Measurements from ENCODE around the gene ATG4C. TPM values are rescaled to one million over a fixed set of nuclear protein-coding genes. Genes with fewer than 3 reads are reported as not detected.
"Not testable (repeated sequence)": the region's sequence is repeated elsewhere in the genome, so short reads cannot be mapped to it uniquely, and the experiment has no call there.

Gene ATG4C
- total RNA-seq, 4 donors from 2014 or later, result 2.3 to 4.8 (median 4.4) TPM

DNA sequence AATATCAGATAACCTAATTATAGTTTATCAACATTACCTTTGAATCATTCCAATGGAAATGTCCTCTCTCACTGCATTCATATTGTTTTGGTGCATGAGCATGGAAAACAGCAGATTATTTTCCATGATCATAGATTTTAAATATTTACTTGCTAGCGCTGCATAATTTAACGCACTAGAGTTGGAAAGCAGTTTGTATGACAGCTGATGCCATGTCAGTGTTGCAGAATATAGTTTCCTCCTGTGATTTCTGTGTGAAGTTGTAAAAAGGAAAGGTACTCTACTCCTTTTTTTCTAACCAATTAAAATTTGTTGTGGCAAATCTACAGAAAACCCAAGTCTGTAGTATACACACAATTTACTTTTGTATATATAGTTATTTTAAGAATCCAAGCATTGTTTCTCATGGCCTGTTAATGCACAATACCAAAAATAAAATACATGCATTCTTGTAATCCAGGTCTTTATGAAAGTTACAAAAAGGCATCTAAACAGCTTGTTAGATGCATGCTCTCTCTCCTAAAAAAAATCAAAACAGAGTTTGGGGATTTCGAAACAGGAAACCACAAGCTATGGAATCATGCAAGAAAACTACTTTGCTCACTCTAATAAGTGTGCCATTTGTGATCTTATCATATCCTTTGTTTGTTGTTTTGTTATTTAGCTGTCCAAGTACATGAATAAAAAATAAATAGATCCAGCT lies 1.9 kb upstream of the ATG4C start:
- intact Hi-C loops (cut with DNase I; ENCODE audit: low total_unique reads), result no loop called here
- WGBS, 2 donors, result 53 to 59% methylated on average over 3 of the region's 3 CpGs
- TF ChIP-seq POLR2A (IDR thresholded peaks at IDR 0.05) (no peak), CTCF (IDR thresholded peaks at IDR 0.05) (no peak)
- no peak for DNase-seq (ENCODE audit: low spot score in 2 of 2)
- no peak overlapping the region for H3K4me3 ChIP-seq (ENCODE audit: low read depth, poor library complexity, severe bottlenecking)

DNA sequence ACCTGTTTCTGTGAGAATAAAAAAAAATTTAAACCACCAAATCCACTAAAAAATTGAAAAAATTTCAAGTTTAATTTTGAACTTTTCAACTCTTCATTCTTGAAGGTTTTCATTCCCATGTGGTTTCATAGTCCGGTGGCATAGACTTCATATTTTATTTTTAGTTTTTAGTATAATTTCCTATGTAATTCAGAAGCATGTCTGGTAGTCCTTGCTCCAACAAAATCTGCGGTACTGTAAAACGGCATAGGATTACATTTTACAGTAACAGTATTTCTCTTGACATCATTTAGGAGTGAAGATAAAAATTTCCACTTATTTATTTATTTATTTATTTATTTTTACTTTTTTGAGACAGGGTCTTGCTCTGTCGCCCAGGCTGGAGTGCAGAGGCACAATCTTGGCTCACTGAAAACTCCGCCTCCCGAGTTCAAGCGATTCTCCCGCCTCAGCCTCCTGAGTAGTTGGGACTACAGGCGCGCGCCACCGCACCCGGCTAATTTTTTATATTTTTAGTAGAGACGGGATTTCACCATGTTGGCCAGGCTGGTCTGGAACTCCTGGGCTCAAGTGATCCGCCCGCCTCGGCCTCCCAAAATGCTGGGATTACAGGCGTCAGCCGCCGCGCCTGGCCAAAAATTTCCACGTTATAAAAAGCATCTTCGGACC lies 1.3 kb upstream of the ATG4C start:
- DNase-seq (ENCODE audit: low spot score in 2 of 2); H3K4me3 ChIP-seq (ENCODE audit: low read depth, poor library complexity, severe bottlenecking); intact Hi-C loops (cut with DNase I; ENCODE audit: low total_unique reads): not testable (repeated sequence)
- 89 to 92% methylated on average over 23 of the region's 23 CpGs for WGBS, 2 donors

DNA sequence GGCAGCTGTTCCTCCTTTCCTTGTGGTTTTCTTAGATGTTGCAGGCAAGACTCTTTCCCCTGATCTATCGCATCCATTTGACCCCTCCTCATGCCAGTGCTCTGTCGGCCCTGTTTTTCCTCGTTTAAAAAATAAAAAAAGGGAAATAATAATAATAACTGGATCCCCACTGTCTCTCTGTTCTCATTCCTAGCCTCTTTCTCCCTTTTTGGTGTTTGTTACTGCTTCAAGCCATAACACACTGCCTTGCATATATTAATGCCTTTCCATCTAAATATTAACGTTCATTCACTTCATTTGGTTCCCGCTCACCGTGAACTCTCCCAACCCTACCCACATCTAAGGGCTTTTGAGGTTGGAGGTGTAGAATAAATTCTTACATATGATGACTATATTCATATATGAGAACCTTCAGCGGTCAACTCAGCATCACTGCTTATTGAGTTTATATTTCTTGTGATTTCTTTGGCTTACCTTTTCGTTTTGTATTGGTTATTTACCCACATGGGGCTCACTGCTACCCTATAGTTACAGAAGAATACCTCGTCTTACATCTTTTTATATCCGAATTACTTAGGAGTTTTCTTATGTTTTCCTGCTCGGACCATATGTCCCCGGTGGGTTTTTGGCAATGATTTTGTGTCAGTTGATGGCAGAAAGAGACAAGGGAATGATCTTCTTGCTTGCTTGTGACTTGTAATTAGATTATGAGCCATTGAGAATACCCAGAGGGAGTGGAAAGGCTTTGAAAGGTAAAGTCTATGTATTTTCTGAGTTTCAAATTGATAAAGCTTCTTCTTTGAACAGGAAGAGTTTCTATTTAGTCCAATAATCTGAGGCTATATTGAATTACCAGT lies 805 bp downstream of the ATG4C start:
- WGBS, 2 donors, result 10 to 12% methylated on average over 12 of the region's 12 CpGs
- intact Hi-C loops (cut with DNase I; ENCODE audit: low total_unique reads), result no loop called here
- TF ChIP-seq POLR2A (IDR thresholded peaks at IDR 0.05), result no peak
- no peak for TF ChIP-seq CTCF (IDR thresholded peaks at IDR 0.05)

DNA sequence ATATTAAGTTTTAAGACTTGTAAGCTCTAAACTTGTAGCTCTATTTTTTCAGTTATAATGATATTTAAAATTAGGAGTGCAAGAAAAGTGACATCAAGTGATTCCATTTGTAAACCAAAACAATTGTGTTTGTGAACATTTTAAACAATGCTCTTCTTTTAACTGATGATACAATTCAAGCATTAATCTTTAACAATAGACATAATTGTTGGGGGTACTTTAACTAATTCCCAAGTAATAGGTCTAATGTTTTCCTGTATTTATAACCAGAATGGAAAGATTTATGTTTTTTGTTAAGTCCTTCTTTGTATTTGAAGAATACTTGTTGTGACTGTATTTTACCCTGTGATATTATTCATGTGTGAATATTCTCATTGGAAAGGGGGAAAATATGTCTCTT lies 6.8 kb downstream of the ATG4C start:
- H3K4me3 ChIP-seq (ENCODE audit: low read depth, poor library complexity, severe bottlenecking), result no peak overlapping the region
- no peak for TF ChIP-seq CTCF (IDR thresholded peaks at IDR 0.05)
- intact Hi-C loops (cut with DNase I; ENCODE audit: low total_unique reads), result no loop called here
- DNase-seq (ENCODE audit: low spot score in 2 of 2), result no peak

More for the DNA sequence above, 805 bp downstream of the ATG4C start:
- no peak for DNase-seq (ENCODE audit: low spot score in 2 of 2)
- peak overlapping the region; percentile 59 for H3K4me3 ChIP-seq (ENCODE audit: low read depth, poor library complexity, severe bottlenecking)

DNA sequence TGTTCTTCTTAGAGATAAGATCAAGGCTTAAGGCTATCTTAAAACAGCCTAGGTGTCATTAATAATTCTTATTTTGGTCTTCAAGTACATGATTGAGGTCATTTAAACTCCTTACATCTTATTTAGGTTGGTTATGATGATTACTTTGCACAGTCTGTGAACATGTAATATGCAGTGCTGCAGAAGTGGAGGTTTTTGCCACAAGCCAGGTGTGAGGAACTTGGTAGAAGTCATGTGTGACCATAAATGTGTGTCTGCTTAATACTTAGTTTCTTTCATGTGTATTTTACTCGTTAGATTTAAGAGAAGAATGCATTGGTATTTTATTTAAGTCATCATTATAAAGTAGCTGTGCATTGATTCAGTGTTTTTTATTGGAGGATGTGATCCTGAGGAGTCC lies 10.1 kb downstream of the ATG4C start:
- no peak overlapping the region for H3K4me3 ChIP-seq (ENCODE audit: low read depth, poor library complexity, severe bottlenecking)
- TF ChIP-seq CTCF (IDR thresholded peaks at IDR 0.05), result no peak
- no peak for TF ChIP-seq POLR2A (IDR thresholded peaks at IDR 0.05)
- DNase-seq (ENCODE audit: low spot score in 2 of 2), result no peak
- WGBS, 2 donors, result 52 to 57% methylated on average over 1 of the region's 1 CpG
- intact Hi-C loops (cut with DNase I; ENCODE audit: low total_unique reads), result no loop called here

DNA sequence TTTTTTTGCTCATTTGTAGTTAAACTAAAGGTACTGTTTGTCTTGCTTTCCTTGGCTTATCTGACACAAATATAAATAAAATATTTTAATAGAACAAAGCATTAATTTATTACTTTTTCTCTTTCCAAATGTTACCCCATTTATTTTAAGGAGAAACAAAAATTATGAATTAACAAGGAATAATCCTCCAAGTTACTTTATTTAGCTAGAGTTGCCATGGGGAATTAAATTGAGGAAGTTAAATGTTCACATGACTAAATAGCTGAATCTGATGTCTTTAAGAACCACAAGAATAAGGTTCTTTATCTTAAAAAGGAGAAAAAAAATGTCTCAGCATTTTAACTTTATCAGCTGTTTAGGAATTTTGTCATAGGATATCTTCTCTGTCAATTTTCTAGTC lies 12.3 kb downstream of the ATG4C start:
- TF ChIP-seq CTCF (IDR thresholded peaks at IDR 0.05) (no peak), POLR2A (IDR thresholded peaks at IDR 0.05) (no peak)
- no peak overlapping the region for H3K4me3 ChIP-seq (ENCODE audit: low read depth, poor library complexity, severe bottlenecking)
- no peak for DNase-seq (ENCODE audit: low spot score in 2 of 2)
- intact Hi-C loops (cut with DNase I; ENCODE audit: low total_unique reads), result no loop called here
